Breast epithelium (tissue), 4 donors: ENCODE measurements around the gene VIT. TPM values are rescaled to one million over a fixed set of nuclear protein-coding genes. Genes with fewer than 3 reads are reported as not detected.
A peak's percentile ranks its signal among the peaks of the same experiment; 100 is the strongest.

ENCODE experiments used
- DNase-seq, 2 donors: peaks; one replicate each; pipeline ENCODE4 v3.0.0-alpha.2; 2019; ENCODE audit warnings: low spot score in 2 of 2
- H3K27ac ChIP-seq, 2 donors: fragments of 200-600 bp; sonication (generic) in 1 of 2; one replicate each; pipeline ENCODE4 v1.5.1; 2016 to 2019; ENCODE audit warnings: mild to moderate bottlenecking in 1 of 2
- H3K27me3 ChIP-seq, 2 donors: fragments of 200-600 bp; sonication (generic) in 1 of 2; one replicate each; pipeline versions ENCODE4 v1.5.1 to v1.6.0; 2017 to 2019; ENCODE audit warnings: control low read depth in 1 of 2, mild to moderate bottlenecking in 1 of 2
- H3K36me3 ChIP-seq: fragments of 200-600 bp; one replicate; pipeline ENCODE4 v1.5.1; 2019
- H3K4me1 ChIP-seq, 2 donors: fragments of 200-600 bp; sonication (generic); one replicate each; pipeline ENCODE4 v1.5.1; 2016 to 2019; ENCODE audit warnings: control low read depth in 1 of 2
- H3K4me3 ChIP-seq, 3 donors: fragments of 200-600 bp; sonication (generic); 1 replicate in 2 of 3; 2 replicates in 1 of 3; pipeline ENCODE4 v1.5.1; 2016 to 2019; ENCODE audit warnings: mild to moderate bottlenecking in 3 of 3, moderate library complexity in 2 of 3
- H3K9me3 ChIP-seq, 2 donors: fragments of 200-600 bp; sonication (generic) in 1 of 2; one replicate each; pipeline ENCODE4 v1.5.1; 2016 to 2019; ENCODE audit warnings: control low read depth in 1 of 2
- CTCF ChIP-seq, 3 donors: fragments of 450-650 bp; IDR thresholded peaks; one replicate each; pipeline ENCODE4 v1.5.1; 2016 to 2017; ENCODE audit warnings: antibody characterized with exemption in 3 of 3, mild to moderate bottlenecking in 3 of 3, moderate library complexity in 3 of 3
- POLR2A ChIP-seq: fragments of 450-650 bp; IDR thresholded peaks from one replicate; pipeline ENCODE4 v1.6.1; 2016; ENCODE audit warnings: antibody characterized with exemption, mild to moderate bottlenecking, moderate library complexity
- POLR2AphosphoS5 ChIP-seq, 3 donors: sonication (generic); formaldehyde crosslinking; IDR thresholded peaks; one replicate each; pipeline ENCODE4 v1.6.1; 2017; ENCODE audit warnings: antibody characterized with exemption in 3 of 3
- intact Hi-C: fragments of 100-400 bp; cut with DNase I; formaldehyde crosslinking; loops from one replicate; pipeline ENCODE4 v1.15.1; 2023; ENCODE audit warnings: low total_unique reads
- total RNA-seq, 3 donors: library from RNA; depleted of rRNA; stranded (reverse); fragments of >200 nt; gene quantifications; one replicate each; pipeline ENCODE4 v1.1.0, GENCODE V29; 2016

The VIT gene
- total RNA-seq, 3 donors from 2014 or later: 7.9 to 136 (median 9.2) TPM

GRCh38 chr2:36671731-36672130 lies 24.8 kb upstream of the VIT start:
- H3K36me3 ChIP-seq: no peaks in the 10 kb centered on the region
- H3K27ac ChIP-seq: no peak overlapping the region
- intact Hi-C loops: no loop called here
- DNase-seq: no peak
- no peaks in the 10 kb centered on the region for H3K27me3 ChIP-seq
- no peaks in the 10 kb centered on the region for H3K9me3 ChIP-seq
- no peak overlapping the region for H3K4me3 ChIP-seq
- no peaks in the 10 kb centered on the region for H3K4me1 ChIP-seq
- no peak for TF ChIP-seq CTCF (IDR thresholded peaks at IDR 0.05)
- no peak for TF ChIP-seq POLR2AphosphoS5 (IDR thresholded peaks at IDR 0.05)
- TF ChIP-seq POLR2A: no peak

GRCh38 chr2:36672199-36672598 lies 24.3 kb upstream of the VIT start:
- no peak for DNase-seq
- intact Hi-C loops: no loop called here
- H3K4me1 ChIP-seq: no peaks in the 10 kb centered on the region
- H3K36me3 ChIP-seq: no peaks in the 10 kb centered on the region
- H3K9me3 ChIP-seq: no peaks in the 10 kb centered on the region
- no peak overlapping the region for H3K4me3 ChIP-seq
- TF ChIP-seq POLR2A (no peak), POLR2AphosphoS5 (IDR thresholded peaks at IDR 0.05) (no peak), CTCF (IDR thresholded peaks at IDR 0.05) (peak in 1 of 3 donors; percentile 30)
- no peaks in the 10 kb centered on the region for H3K27me3 ChIP-seq
- no peak overlapping the region for H3K27ac ChIP-seq

- no peaks in the 10 kb centered on the region for H3K27me3 ChIP-seq
- intact Hi-C loops: no loop called here
- no peaks in the 10 kb centered on the region for H3K36me3 ChIP-seq
- no peak for DNase-seq
- TF ChIP-seq POLR2AphosphoS5 (IDR thresholded peaks at IDR 0.05): no peak
- TF ChIP-seq POLR2A: no peak
- no peak for TF ChIP-seq CTCF (IDR thresholded peaks at IDR 0.05)
- H3K4me1 ChIP-seq: no peaks in the 10 kb centered on the region
- no peaks in the 10 kb centered on the region for H3K9me3 ChIP-seq
- H3K4me3 ChIP-seq: no peak overlapping the region
- H3K27ac ChIP-seq: no peak overlapping the region
These were observed 20.8 kb upstream of the VIT start for GRCh38 chr2:36675579-36676282.

GRCh38 chr2:36676364-36676763 lies 20.1 kb upstream of the VIT start:
- Histone ChIP-seq H3K27me3 (no peaks in the 10 kb centered on the region), H3K27ac (no peak overlapping the region), H3K9me3 (no peaks in the 10 kb centered on the region), H3K4me1 (no peaks in the 10 kb centered on the region), H3K36me3 (no peaks in the 10 kb centered on the region), H3K4me3 (no peak overlapping the region)
- TF ChIP-seq CTCF (IDR thresholded peaks at IDR 0.05): no peak
- no peak for TF ChIP-seq POLR2AphosphoS5 (IDR thresholded peaks at IDR 0.05)
- no peak for TF ChIP-seq POLR2A
- DNase-seq: no peak
- intact Hi-C loops: no loop called here

- Histone ChIP-seq H3K4me3 (no peak overlapping the region), H3K27me3 (no peaks in the 10 kb centered on the region), H3K4me1 (no peaks in the 10 kb centered on the region), H3K36me3 (no peaks in the 10 kb centered on the region), H3K27ac (no peak overlapping the region), H3K9me3 (no peaks in the 10 kb centered on the region)
- intact Hi-C loops: no loop called here
- TF ChIP-seq POLR2AphosphoS5 (IDR thresholded peaks at IDR 0.05) (no peak), CTCF (IDR thresholded peaks at IDR 0.05) (no peak), POLR2A (no peak)
- no peak for DNase-seq
These were observed 19.1 kb upstream of the VIT start for GRCh38 chr2:36677386-36677785.
